C4-2B (cell line): Measurements from ENCODE around the gene TTLL5.

Experiments used
- ZFX ChIP-seq: fragments of 450-650 bp; IDR thresholded peaks from 2 replicates; pipeline ENCODE4 v1.6.1; 2017
- TF ChIP-seq, protein P1 (sequence below): fragments of 450-650 bp; conservative IDR thresholded peaks from 2 replicates; pipeline ENCODE4 v1.5.1; 2017; ENCODE audit warnings: mild to moderate bottlenecking

- TF ChIP-seq, protein P1, sequence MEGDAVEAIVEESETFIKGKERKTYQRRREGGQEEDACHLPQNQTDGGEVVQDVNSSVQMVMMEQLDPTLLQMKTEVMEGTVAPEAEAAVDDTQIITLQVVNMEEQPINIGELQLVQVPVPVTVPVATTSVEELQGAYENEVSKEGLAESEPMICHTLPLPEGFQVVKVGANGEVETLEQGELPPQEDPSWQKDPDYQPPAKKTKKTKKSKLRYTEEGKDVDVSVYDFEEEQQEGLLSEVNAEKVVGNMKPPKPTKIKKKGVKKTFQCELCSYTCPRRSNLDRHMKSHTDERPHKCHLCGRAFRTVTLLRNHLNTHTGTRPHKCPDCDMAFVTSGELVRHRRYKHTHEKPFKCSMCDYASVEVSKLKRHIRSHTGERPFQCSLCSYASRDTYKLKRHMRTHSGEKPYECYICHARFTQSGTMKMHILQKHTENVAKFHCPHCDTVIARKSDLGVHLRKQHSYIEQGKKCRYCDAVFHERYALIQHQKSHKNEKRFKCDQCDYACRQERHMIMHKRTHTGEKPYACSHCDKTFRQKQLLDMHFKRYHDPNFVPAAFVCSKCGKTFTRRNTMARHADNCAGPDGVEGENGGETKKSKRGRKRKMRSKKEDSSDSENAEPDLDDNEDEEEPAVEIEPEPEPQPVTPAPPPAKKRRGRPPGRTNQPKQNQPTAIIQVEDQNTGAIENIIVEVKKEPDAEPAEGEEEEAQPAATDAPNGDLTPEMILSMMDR = no peak
- no peak for TF ChIP-seq ZFX
Observed at GRCh38 chr14:75969891-75970290, 308.8 kb downstream of the TTLL5 start.
